Measurements from ENCODE around the gene PALLD. TPM values are rescaled to one million over a fixed set of nuclear protein-coding genes. Genes with fewer than 3 reads are reported as not detected.

Gene PALLD
- total and polyA plus RNA-seq, 2 donors (not counting 3 experiments of a cell fraction or from before 2014, with no cell fraction given) = 13.4 to 48.2 TPM

- TF ChIP-seq FOS (IDR thresholded peaks at IDR 0.05; ENCODE audit: borderline replicate concordance, insufficient read depth, low read length) (no peak), EZH2 (IDR thresholded peaks at IDR 0.05; ENCODE audit: borderline replicate concordance, low read depth, low read length, severe bottlenecking) (no peak), GATA2 (IDR thresholded peaks at IDR 0.05; ENCODE audit: insufficient read depth, insufficient read length, low read depth, low read length) (no peak), CTCF (IDR thresholded peaks at IDR 0.05; ENCODE audit: extremely low read depth in 1 of 2, insufficient read depth in 1 of 2, low read depth in 1 of 2, low read length in 2 of 2) (no peak), POLR2AphosphoS5 (IDR thresholded peaks at IDR 0.05; ENCODE audit: insufficient read depth, low read depth, low read length) (no peak), MAX (IDR thresholded peaks at IDR 0.05; ENCODE audit: insufficient read depth, insufficient read length) (no peak), MYC (IDR thresholded peaks at IDR 0.05; ENCODE audit: low read depth, low read length) (no peak), JUN (IDR thresholded peaks at IDR 0.05; ENCODE audit: borderline replicate concordance, insufficient read depth, insufficient read length, low read depth) (no peak)
- no peak overlapping the region for H3K4me3 ChIP-seq (replicated peaks in 1 of 3; ENCODE audit: insufficient read depth in 1 of 3, low read depth in 1 of 3, low read length in 3 of 3)
- dilution Hi-C loops (cut with MboI; ENCODE audit: extremely low pct_ligation_motif_present, low sequenced_read_pairs) (no loop called here), intact Hi-C loops (cut with micrococcal nuclease) (no loop called here)
- H3K27ac ChIP-seq (ENCODE audit: insufficient read depth, low read depth, low read length) = no peak overlapping the region
- no peaks in the 10 kb centered on the region for H4K20me1 ChIP-seq (replicated peaks; ENCODE audit: control insufficient read depth, extremely low read depth, insufficient read depth, low read length)
- no peak overlapping the region for H2AFZ ChIP-seq (ENCODE audit: low read depth, low read length)
- H3K36me3 ChIP-seq (ENCODE audit: control insufficient read depth in 2 of 2, extremely low read depth in 1 of 2, insufficient read depth in 2 of 2, low read length in 2 of 2) = no peaks in the 10 kb centered on the region
- peaks cover 19% of the 10 kb centered on the region for H3K4me1 ChIP-seq (ENCODE audit: control insufficient read depth, extremely low read depth, insufficient read depth, low read length)
- ChIA-PET CTCF (interaction anchor here (0.9 to 1.2 kb wide), 2 partner anchors 10 to 352 kb away, joined by 3 read pairs; no protein-coding TSS in a partner anchor), POLR2A (interaction anchor here (1.2 kb wide), 1 partner anchor 17 kb away, joined by 3 read pairs; no protein-coding TSS in a partner anchor)
- no peak overlapping the region for H3K9ac ChIP-seq (replicated peaks; ENCODE audit: extremely low read depth, insufficient read depth, low read length)
- BruUV-seq (replicated peaks) = no TSS peak
- no peaks in the 10 kb centered on the region for H3K79me2 ChIP-seq (ENCODE audit: control insufficient read depth, insufficient read depth, low read length)
- H3K27me3 ChIP-seq (ENCODE audit: control insufficient read depth in 2 of 2, insufficient read depth in 2 of 2, low read length in 2 of 2) = no peaks in the 10 kb centered on the region
- H3K4me2 ChIP-seq (ENCODE audit: insufficient read depth, low read length) = no peak overlapping the region
- no peaks in the 10 kb centered on the region for H3K9me3 ChIP-seq (replicated peaks; ENCODE audit: control insufficient read depth, insufficient read depth, low read length)
- FAIRE-seq (no peak), DNase-seq (ENCODE audit: low read depth, low spot score) (no peak)
- no peaks in the 10 kb centered on the region for H3K9me1 ChIP-seq (replicated peaks; ENCODE audit: control insufficient read depth, extremely low read depth, insufficient read depth, low read length)
These were observed 369.0 kb downstream of the PALLD start for GRCh38 chr4:168865854-168866253.

Measured in endothelial cell of umbilical vein (primary cell).